Measurements from ENCODE around the gene DMWD.

- TF ChIP-seq CTCF (IDR thresholded peaks at IDR 0.05) (no peak), POLR2AphosphoS5 (IDR thresholded peaks at IDR 0.05; ENCODE audit: low read depth, low read length) (no peak)
These were observed 12.5 kb downstream of the DMWD start for GRCh38 chr19:45780146-45780447.
